Measurements from ENCODE around the gene MMP24OS.
A peak's percentile ranks its signal among the peaks of the same experiment; 100 is the strongest.

The MMP24OS gene

GRCh38 chr20:35238735-35239134 lies 39.2 kb downstream of the MMP24OS start:
- in situ Hi-C loops (cut with MboI; ENCODE audit: low sequenced_read_pairs, unreplicated experiment), result no loop called here
- TF ChIP-seq CTCF (IDR thresholded peaks at IDR 0.05; ENCODE audit: borderline replicate concordance, control extremely low read depth, extremely low read depth, insufficient read depth, missing control alignments), result no peak
- DNase-seq (ENCODE audit: low spot score), result no peak

- DNase-seq (ENCODE audit: low spot score), result no peak
- in situ Hi-C loops (cut with MboI; ENCODE audit: low sequenced_read_pairs, unreplicated experiment), result no loop called here
- TF ChIP-seq CTCF (IDR thresholded peaks at IDR 0.05; ENCODE audit: borderline replicate concordance, control extremely low read depth, extremely low read depth, insufficient read depth, missing control alignments), result no peak
Observed at GRCh38 chr20:35238170-35238569, 39.8 kb downstream of the MMP24OS start.

- DNase-seq (ENCODE audit: low spot score), result no peak
- TF ChIP-seq CTCF (IDR thresholded peaks at IDR 0.05; ENCODE audit: borderline replicate concordance, control extremely low read depth, extremely low read depth, insufficient read depth, missing control alignments), result no peak
- in situ Hi-C loops (cut with MboI; ENCODE audit: low sequenced_read_pairs, unreplicated experiment), result no loop called here
Observed at GRCh38 chr20:35237486-35237885, 40.4 kb downstream of the MMP24OS start.

- in situ Hi-C loops (cut with MboI; ENCODE audit: low sequenced_read_pairs, unreplicated experiment), result no loop called here
- DNase-seq (ENCODE audit: low spot score), result no peak
- TF ChIP-seq CTCF (IDR thresholded peaks at IDR 0.05; ENCODE audit: borderline replicate concordance, control extremely low read depth, extremely low read depth, insufficient read depth, missing control alignments), result no peak
Observed at GRCh38 chr20:35235881-35236280, 42.0 kb downstream of the MMP24OS start.

GRCh38 chr20:35232575-35232974 lies 45.3 kb downstream of the MMP24OS start:
- DNase-seq (ENCODE audit: low spot score), result no peak
- in situ Hi-C loops (cut with MboI; ENCODE audit: low sequenced_read_pairs, unreplicated experiment), result no loop called here
- TF ChIP-seq CTCF (IDR thresholded peaks at IDR 0.05; ENCODE audit: borderline replicate concordance, control extremely low read depth, extremely low read depth, insufficient read depth, missing control alignments), result no peak

- peak; percentile 65 for DNase-seq (ENCODE audit: low spot score)
- TF ChIP-seq CTCF (IDR thresholded peaks at IDR 0.05; ENCODE audit: borderline replicate concordance, control extremely low read depth, extremely low read depth, insufficient read depth, missing control alignments), result no peak
- in situ Hi-C loops (cut with MboI; ENCODE audit: low sequenced_read_pairs, unreplicated experiment), result no loop called here
Observed at GRCh38 chr20:35226884-35227681, 50.8 kb downstream of the MMP24OS start.

All from GM13976 (cell line).